HepG2 (cell line): ENCODE data around the gene FKBP1A. TPM values are rescaled to one million over a fixed set of nuclear protein-coding genes. Genes with fewer than 3 reads are reported as not detected.

ENCODE experiments used
- CHCHD3 ChIP-seq: sonication (generic); formaldehyde crosslinking; IDR thresholded peaks from 2 replicates; pipeline ENCODE4 v1.8.0; 2022; ENCODE audit warnings: mild to moderate bottlenecking, missing genetic modification reagents, moderate library complexity
- FOXK1 ChIP-seq: sonication (generic); formaldehyde crosslinking; IDR thresholded peaks from 2 replicates; pipeline ENCODE4 v1.4.0; 2020; ENCODE audit warnings: low read depth, missing genetic modification reagents, borderline replicate concordance
- KDM5A ChIP-seq: fragments of 200-600 bp; sonication (generic); IDR thresholded peaks from 2 replicates; pipeline ENCODE4 v1.7.0; 2018; ENCODE audit warnings: antibody characterized with exemption, mild to moderate bottlenecking, low read length, borderline replicate concordance
- MXI1 ChIP-seq: IDR thresholded peaks from 3 replicates; pipeline ENCODE4 v1.6.1; 2012; ENCODE audit warnings: low read depth, low read length, inconsistent platforms, borderline replicate concordance
- PHF8 ChIP-seq: sonication (generic); formaldehyde crosslinking; IDR thresholded peaks from 2 replicates; pipeline ENCODE4 v1.5.0; 2020; ENCODE audit warnings: missing genetic modification reagents
- RARG ChIP-seq: sonication (generic); formaldehyde crosslinking; IDR thresholded peaks from 2 replicates; pipeline ENCODE4 v1.4.0; 2020; ENCODE audit warnings: low read depth, mild to moderate bottlenecking, missing genetic modification reagents
- SAFB2 ChIP-seq: sonication (generic); formaldehyde crosslinking; IDR thresholded peaks from 2 replicates; pipeline ENCODE4 v1.5.1; 2020; ENCODE audit warnings: missing genetic modification reagents, low read depth, mild to moderate bottlenecking, borderline replicate concordance
- SMARCE1 ChIP-seq: fragments of 450-650 bp; IDR thresholded peaks from 2 replicates; pipeline ENCODE4 v1.6.1; 2017; ENCODE audit warnings: borderline replicate concordance
- XBP1 ChIP-seq: sonication (generic); formaldehyde crosslinking; IDR thresholded peaks from 2 replicates; pipeline ENCODE4 v1.5.0; 2020; ENCODE audit warnings: missing genetic modification reagents
- ZKSCAN1 ChIP-seq: fragments of 150-350 bp; IDR thresholded peaks from 2 replicates; pipeline ENCODE4 v1.6.1; 2014; ENCODE audit warnings: low read length
- ZNF207 ChIP-seq: fragments of 450-650 bp; IDR thresholded peaks from 2 replicates; pipeline ENCODE4 v1.6.1; 2016; ENCODE audit warnings: antibody characterized with exemption, borderline replicate concordance
- ZNF225 ChIP-seq: sonication (generic); formaldehyde crosslinking; IDR thresholded peaks from 2 replicates; pipeline ENCODE4 v1.4.0; 2020; ENCODE audit warnings: mild to moderate bottlenecking, missing genetic modification reagents
- ZNF564 ChIP-seq: sonication (generic); formaldehyde crosslinking; IDR thresholded peaks from 2 replicates; pipeline ENCODE4 v1.8.1; 2023; ENCODE audit warnings: mild to moderate bottlenecking, missing genetic modification reagents
- ZNF607 ChIP-seq: sonication (generic); formaldehyde crosslinking; IDR thresholded peaks from 2 replicates; pipeline ENCODE4 v1.5.1; 2020; ENCODE audit warnings: missing genetic modification reagents, mild to moderate bottlenecking, borderline replicate concordance
- ZNF629 ChIP-seq: sonication (generic); formaldehyde crosslinking; conservative IDR thresholded peaks from 2 replicates; pipeline ENCODE4 v1.5.0; 2020; ENCODE audit warnings: missing genetic modification reagents
- ZNF709 ChIP-seq: sonication (generic); formaldehyde crosslinking; IDR thresholded peaks from 2 replicates; pipeline ENCODE4 v1.5.0; 2020; ENCODE audit warnings: mild to moderate bottlenecking, missing genetic modification reagents
- ZNF737 ChIP-seq: sonication (generic); formaldehyde crosslinking; IDR thresholded peaks from 2 replicates; pipeline ENCODE4 v1.5.0; 2020; ENCODE audit warnings: missing genetic modification reagents, mild to moderate bottlenecking, borderline replicate concordance
- ZNF749 ChIP-seq: sonication (generic); formaldehyde crosslinking; IDR thresholded peaks from 2 replicates; pipeline ENCODE4 v1.8.0; 2022; ENCODE audit warnings: mild to moderate bottlenecking, missing genetic modification reagents, moderate library complexity, borderline replicate concordance
- ZNF83 ChIP-seq: sonication (generic); formaldehyde crosslinking; IDR thresholded peaks from 2 replicates; pipeline ENCODE4 v1.4.0; 2020; ENCODE audit warnings: missing genetic modification reagents, mild to moderate bottlenecking, borderline replicate concordance
- polyA plus RNA-seq, 8 experiments: library from polyadenylated mRNA; depleted of rRNA in 3 of 8; stranded (reverse) in 7 of 8; unstranded in 1 of 8; fragments of >200 nt; fragmentation: Illumina TruSeq in 4 of 8; extraction: Trizol in 4 of 8; gene quantifications; 2 replicates each; pipeline versions ENCODE4 v1.2.1 to v1.2.3, GENCODE V29; 2011 to 2016; ENCODE audit warnings: low read depth in 4 of 8, missing spikeins in 1 of 8, mixed read lengths in 1 of 8; ENCODE audit not compliant: insufficient read depth in 1 of 8
- total RNA-seq, 5 experiments: library from RNA; depleted of rRNA; stranded (reverse); fragments of >200 nt; fragmentation: Illumina TruSeq; extraction: Trizol; gene quantifications; 2 replicates each; pipeline ENCODE4 v1.2.3, GENCODE V29; 2016; ENCODE audit warnings: low read depth in 1 of 5
- TF ChIP-seq, protein P1 (sequence below): sonication (generic); formaldehyde crosslinking; IDR thresholded peaks from 2 replicates; pipeline ENCODE4 v1.4.0; 2020; ENCODE audit warnings: missing genetic modification reagents
- TF ChIP-seq, protein P2 (sequence below): sonication (generic); formaldehyde crosslinking; IDR thresholded peaks from 2 replicates; pipeline ENCODE4 v1.5.0; 2020; ENCODE audit warnings: mild to moderate bottlenecking, missing genetic modification reagents, borderline replicate concordance
- TF ChIP-seq, protein P3 (sequence below): sonication (generic); formaldehyde crosslinking; IDR thresholded peaks from 2 replicates; pipeline ENCODE4 v1.4.0; 2020; ENCODE audit warnings: missing genetic modification reagents, borderline replicate concordance
- TF ChIP-seq, protein P4 (sequence below): sonication (generic); formaldehyde crosslinking; IDR thresholded peaks from 2 replicates; pipeline ENCODE4 v1.5.1; 2020; ENCODE audit warnings: missing genetic modification reagents, mild to moderate bottlenecking, borderline replicate concordance
- TF ChIP-seq, protein P5 (sequence below): sonication (generic); formaldehyde crosslinking; IDR thresholded peaks from 2 replicates; pipeline ENCODE4 v1.8.0; 2022; ENCODE audit warnings: low read depth, missing genetic modification reagents

FKBP1A gene
- total and polyA plus RNA-seq, 2 of the 13 experiments (the other 11 are each of a cell fraction or from before 2014, with no cell fraction given): 119 to 468 TPM

DNA sequence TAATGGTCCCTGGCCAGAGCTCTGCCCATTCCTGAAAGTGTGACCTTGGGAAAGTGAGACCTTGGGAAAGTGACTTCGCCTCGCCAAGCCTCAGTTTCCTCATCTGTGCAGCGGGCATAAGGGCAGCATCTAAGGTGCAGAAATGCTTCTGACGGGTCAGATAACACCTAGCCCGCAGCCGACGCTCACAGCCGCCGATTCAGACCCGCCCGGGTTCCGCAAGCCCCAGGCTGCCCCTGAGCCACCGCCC is 486 bp downstream of the FKBP1A start (continued):
- TF ChIP-seq, protein P1, sequence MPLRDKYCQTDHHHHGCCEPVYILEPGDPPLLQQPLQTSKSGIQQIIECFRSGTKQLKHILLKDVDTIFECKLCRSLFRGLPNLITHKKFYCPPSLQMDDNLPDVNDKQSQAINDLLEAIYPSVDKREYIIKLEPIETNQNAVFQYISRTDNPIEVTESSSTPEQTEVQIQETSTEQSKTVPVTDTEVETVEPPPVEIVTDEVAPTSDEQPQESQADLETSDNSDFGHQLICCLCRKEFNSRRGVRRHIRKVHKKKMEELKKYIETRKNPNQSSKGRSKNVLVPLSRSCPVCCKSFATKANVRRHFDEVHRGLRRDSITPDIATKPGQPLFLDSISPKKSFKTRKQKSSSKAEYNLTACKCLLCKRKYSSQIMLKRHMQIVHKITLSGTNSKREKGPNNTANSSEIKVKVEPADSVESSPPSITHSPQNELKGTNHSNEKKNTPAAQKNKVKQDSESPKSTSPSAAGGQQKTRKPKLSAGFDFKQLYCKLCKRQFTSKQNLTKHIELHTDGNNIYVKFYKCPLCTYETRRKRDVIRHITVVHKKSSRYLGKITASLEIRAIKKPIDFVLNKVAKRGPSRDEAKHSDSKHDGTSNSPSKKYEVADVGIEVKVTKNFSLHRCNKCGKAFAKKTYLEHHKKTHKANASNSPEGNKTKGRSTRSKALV (CRISPR knock-in tag): no peak
- TF ChIP-seq ZNF607 (CRISPR knock-in tag) (no peak), ZNF737 (CRISPR knock-in tag) (peak; percentile 21), ZNF749 (CRISPR knock-in tag) (peak; percentile 80; the same call in 1 of the 2 replicates), ZNF225 (no peak), ZNF207 (no peak), RARG (CRISPR knock-in tag) (no peak), ZNF709 (CRISPR knock-in tag) (0 out of 2 replicates have a peak, but pooled peaks have one; percentile 10), CHCHD3 (CRISPR knock-in tag) (no peak), ZNF83 (no peak), PHF8 (CRISPR knock-in tag) (no peak), FOXK1 (no peak), XBP1 (CRISPR knock-in tag) (no peak), SMARCE1 (no peak), SAFB2 (CRISPR knock-in tag) (no peak), ZNF629 (peak; percentile 97), ZNF564 (CRISPR knock-in tag) (0 out of 2 replicates have a peak, but pooled peaks have one; percentile 10), MXI1 (no peak), KDM5A (no peak), ZKSCAN1 (no peak)
- TF ChIP-seq, protein P2, sequence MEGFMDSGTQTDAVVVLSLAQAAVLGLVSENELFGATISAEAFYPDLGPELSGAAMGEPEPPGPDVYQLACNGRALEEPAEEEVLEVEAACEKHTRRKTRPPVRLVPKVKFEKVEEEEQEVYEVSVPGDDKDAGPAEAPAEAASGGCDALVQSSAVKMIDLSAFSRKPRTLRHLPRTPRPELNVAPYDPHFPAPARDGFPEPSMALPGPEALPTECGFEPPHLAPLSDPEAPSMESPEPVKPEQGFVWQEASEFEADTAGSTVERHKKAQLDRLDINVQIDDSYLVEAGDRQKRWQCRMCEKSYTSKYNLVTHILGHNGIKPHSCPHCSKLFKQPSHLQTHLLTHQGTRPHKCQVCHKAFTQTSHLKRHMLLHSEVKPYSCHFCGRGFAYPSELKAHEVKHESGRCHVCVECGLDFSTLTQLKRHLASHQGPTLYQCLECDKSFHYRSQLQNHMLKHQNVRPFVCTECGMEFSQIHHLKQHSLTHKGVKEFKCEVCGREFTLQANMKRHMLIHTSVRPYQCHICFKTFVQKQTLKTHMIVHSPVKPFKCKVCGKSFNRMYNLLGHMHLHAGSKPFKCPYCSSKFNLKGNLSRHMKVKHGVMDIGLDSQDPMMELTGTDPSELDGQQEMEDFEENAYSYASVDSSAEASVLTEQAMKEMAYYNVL (CRISPR knock-in tag): no peak
- TF ChIP-seq, protein P3, sequence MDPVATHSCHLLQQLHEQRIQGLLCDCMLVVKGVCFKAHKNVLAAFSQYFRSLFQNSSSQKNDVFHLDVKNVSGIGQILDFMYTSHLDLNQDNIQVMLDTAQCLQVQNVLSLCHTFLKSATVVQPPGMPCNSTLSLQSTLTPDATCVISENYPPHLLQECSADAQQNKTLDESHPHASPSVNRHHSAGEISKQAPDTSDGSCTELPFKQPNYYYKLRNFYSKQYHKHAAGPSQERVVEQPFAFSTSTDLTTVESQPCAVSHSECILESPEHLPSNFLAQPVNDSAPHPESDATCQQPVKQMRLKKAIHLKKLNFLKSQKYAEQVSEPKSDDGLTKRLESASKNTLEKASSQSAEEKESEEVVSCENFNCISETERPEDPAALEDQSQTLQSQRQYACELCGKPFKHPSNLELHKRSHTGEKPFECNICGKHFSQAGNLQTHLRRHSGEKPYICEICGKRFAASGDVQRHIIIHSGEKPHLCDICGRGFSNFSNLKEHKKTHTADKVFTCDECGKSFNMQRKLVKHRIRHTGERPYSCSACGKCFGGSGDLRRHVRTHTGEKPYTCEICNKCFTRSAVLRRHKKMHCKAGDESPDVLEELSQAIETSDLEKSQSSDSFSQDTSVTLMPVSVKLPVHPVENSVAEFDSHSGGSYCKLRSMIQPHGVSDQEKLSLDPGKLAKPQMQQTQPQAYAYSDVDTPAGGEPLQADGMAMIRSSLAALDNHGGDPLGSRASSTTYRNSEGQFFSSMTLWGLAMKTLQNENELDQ: no peak
- TF ChIP-seq, protein P4, sequence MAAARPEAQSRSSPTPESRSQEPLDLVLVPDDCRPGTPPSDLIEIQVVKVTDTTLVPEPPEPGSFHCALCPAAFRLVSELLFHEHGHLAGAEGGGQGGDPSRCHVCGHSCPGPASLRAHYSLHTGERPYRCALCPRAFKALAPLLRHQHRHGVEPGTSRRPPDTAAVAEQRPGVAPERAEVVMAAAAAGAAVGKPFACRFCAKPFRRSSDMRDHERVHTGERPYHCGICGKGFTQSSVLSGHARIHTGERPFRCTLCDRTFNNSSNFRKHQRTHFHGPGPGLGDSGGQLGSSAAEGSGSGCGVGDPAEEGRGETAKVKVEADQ (CRISPR knock-in tag): no peak
- TF ChIP-seq, protein P5, sequence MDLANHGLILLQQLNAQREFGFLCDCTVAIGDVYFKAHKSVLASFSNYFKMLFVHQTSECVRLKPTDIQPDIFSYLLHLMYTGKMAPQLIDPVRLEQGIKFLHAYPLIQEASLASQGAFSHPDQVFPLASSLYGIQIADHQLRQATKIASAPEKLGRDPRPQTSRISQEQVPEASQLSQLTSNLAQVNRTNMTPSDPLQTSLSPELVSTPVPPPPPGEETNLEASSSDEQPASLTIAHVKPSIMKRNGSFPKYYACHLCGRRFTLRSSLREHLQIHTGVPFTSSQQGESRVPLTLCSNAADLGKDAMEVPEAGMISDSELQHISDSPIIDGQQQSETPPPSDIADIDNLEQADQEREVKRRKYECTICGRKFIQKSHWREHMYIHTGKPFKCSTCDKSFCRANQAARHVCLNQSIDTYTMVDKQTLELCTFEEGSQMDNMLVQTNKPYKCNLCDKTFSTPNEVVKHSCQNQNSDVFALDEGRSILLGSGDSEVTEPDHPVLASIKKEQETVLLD: no peak
